Stimulated activated naive CD4-positive, alpha-beta T cell (primary cell): ENCODE data around the gene TMEM35B.
"Not testable (repeated sequence)": the region's sequence is repeated elsewhere in the genome, so short reads cannot be mapped to it uniquely, and the experiment has no call there.

Source experiments
- DNase-seq, 6 experiments: peaks; one replicate each; lab custom pipeline; 2025; lab: John Stamatoyannopoulos, UW

The TMEM35B gene

DNA sequence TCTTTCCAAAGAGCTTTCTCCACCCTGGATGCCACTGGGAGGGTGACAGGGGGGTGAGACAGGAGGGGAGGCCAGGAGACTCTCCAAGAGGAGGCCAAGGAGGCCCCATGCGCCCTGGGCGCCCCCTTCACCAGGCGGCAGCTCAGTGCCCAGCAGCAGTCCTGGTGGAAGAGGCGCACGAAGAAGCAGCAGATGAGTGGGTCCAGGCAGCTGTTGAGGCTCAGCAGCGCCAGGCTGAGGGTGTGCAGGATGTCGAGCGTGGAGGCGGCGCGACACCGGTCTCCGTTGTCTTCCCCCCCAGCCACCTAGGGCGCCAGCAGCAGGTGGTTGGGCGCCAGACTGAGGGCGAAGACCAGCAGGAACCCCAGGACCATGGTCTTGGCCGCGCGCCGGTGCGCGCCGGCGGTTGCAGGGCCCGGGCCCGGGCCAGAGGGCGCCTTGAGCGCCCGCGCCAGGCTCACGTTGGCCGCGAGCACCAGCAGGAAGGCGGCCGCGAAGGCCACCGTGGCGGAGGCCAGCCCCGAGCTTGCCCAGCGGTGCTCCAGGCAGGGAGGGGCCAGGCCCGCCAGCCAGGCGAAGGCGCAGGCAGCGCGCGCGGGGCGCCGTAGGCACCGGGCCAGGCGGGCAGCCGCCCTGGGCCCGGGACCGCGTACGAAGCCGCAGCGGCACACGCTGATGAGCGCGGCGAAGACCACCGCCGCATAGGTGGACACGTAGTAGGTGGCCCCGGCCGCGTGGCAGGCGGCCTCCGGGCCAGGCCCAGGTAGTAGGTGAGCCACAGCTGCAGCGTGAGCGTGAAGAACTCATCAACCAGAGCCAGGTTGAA, 8.6 kb downstream of the TMEM35B start:
- DNase-seq = no peak

DNA sequence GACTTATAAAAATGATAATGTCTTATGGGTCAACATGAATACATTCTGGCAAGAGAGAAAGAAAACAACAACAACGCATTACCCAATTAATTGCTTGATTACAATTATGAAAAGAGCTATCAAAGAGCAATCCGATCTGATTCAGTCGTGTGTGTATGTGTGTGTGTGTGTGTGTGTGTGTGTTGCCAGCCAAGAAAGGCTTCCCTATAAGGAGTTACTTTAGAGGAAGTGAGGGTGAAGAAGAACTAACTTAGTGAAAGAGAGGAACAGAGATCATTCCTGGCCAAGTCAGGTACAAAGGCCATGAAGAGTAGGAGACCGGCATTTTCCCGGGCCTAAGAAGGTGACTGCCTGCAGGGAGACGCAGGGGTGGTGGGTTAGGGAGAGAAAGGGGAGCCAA, 9.4 kb downstream of the TMEM35B start:
- DNase-seq = no peak

DNA sequence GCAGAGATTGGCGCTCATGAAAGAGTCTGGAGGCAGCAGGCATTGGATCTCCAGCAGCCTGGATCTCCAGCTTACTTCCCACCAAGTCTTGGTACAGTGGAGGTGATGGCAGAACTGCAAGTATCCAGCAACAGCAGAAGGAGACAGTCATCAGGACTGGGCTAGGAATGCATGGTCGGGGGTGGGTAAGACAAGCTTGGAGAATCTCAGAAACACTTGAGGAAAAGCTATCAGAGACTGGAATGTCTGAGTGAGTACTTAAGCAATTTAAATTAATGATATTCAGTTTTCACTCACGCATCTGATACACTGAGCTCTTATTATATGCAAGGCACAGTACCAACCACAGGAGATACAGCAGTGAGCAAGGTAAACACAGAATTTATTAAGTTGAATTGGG, 9.8 kb downstream of the TMEM35B start:
- no peak for DNase-seq

DNA sequence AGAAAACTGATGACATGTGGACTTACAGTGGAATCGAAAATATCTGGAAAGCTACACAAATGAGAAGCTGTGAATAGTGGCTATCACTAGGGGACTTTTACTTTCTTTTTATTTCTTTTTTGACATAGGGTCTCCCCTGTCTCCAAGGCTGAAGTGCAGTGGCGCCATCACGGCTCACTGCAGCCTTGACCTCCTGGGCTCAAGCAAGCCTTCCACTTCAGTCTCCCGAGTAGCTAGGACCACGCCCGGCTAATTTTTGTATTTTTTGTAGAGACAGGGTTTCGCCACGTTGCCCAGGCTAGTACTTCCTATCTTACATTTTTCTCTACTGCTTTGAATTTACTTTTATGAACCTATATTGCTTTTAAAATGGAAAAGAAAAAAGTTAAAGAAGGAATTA, 10.5 kb downstream of the TMEM35B start:
- no peak for DNase-seq

DNA sequence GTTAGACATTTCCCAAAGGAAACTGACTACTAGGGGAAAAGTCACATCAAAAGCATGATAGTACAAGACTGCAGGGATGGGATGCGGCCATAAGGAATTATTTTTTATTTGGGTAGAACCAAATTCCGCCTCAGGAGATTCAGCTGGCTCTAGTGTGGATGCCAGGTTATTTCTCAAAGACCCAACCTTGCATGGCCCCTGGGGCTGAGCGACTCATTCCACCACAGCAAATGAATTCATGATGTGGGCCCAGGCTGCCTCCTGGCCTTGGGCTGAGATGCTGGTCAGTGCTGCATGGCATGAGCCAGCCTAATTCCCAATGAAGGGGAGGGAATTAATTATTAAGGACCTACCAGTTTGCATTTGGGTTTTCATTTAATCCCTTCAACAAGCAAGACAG, 11.8 kb downstream of the TMEM35B start:
- DNase-seq = no peak

DNA sequence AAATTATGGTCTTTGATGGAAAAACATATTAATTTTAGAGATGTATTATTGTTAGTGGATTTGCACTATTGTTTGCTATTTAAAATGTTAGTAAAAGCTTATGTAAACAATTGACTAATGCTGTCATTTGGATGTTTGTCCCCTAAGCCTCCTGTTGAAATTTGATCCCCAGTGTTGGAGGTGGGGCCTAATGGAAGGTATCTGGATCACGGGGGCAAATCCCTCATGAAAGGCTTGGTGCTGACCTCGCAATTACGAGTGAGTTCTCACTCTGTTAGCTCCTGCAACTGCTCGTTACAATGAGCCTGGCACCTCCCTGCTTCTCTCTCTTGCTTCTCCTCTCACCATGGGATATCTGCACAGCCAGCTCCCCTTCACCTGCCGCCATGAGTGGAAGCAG, 14.3 kb downstream of the TMEM35B start:
- DNase-seq = no peak

DNA sequence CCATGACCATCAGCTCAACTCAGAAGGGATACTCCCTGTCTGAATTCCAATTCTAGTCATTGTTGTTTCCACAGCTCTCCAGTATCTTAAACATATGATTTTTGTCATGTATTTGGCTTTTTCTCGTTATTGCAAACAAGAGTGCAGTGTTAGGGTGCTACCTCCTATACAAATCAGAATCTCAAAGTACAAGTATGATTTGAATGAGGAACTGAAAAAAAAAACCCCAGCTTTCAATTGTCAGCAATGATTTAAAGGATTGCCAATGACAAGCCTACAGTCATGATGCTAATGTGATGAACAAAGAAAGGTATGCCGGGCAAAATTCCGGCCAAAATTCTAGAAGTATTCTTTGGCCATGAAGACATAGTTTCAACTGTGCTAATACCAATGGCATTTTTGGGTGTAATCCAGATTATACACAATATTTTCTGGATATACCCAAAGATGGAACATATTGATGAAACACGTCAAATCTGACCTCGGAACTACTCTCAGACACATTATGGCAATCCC, 14.9 kb downstream of the TMEM35B start:
- DNase-seq = no peak

DNA sequence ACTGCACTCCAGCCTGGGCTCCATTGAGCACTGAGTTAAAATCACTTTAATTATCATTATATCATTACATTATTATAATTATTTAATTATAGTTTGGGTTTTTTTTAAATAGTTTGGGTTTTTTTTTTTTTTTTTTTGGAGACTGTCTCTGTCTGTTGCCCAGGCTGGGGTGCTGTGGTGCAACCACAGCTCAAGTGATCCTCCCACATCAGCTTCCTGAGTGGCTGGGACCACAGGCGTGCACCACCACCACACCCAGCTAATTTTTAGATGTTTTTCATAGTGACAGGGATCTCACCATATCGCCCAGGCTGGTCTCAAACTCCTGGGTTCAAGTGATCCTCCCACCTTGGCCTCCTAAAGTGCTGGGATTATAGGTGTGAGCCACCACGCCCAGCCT, 16.9 kb downstream of the TMEM35B start:
- not testable (repeated sequence) for DNase-seq

DNA sequence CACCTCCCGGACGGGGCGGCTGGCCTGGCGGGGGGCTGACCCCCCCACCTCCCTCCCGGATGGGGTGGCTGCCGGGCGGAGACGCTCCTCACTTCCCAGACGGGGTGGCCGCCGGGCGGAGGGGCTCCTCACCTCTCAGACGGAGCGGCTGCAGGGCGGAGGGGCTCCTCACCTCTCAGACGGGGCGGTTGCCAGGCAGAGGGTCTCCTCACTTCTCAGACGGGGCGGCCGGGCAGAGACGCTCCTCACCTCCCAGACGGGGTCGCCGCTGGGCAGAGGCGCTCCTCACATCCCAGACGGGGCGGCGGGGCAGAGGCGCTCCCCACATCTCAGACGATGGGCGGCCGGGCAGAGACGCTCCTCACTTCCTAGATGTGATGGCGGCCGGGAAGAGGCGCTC, 17.5 kb downstream of the TMEM35B start:
- not testable (repeated sequence) for DNase-seq

DNA sequence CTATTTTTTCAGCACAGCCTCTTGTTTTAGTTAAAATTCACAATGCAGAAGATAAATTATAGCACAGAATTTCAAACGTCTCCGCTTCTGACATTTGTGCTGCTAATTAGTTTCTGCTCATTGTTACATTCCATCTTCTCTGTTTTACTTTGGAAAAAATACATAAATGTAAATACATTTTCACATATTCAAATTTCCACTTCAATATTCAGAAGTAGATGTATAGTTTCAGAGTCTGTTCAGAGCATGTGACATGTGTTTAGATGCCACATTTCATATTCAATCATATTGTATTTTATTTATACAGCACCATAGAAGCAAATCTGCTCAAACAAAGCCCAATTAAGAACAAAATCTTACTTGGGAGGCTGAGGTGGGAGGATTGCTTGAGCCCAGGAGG, 19.6 kb downstream of the TMEM35B start:
- no peak for DNase-seq

DNA sequence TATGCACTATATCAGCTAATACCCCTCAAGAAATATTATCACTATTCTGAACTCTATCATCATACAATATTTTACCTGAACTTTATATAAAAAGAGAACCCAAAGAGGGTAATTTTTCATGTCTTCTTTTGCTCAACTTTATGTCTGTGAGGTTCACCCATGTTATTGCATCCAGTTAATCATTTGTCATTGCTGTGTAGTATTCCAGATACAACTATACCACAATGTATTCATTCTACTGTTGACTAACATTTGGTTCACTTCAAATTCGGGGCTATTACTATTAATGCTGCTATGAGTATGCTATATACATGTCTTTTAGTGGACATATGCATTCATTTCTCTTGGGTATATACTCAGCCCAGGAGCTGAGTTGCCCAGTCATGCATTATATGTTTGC, 34.7 kb downstream of the TMEM35B start:
- DNase-seq = no peak

DNA sequence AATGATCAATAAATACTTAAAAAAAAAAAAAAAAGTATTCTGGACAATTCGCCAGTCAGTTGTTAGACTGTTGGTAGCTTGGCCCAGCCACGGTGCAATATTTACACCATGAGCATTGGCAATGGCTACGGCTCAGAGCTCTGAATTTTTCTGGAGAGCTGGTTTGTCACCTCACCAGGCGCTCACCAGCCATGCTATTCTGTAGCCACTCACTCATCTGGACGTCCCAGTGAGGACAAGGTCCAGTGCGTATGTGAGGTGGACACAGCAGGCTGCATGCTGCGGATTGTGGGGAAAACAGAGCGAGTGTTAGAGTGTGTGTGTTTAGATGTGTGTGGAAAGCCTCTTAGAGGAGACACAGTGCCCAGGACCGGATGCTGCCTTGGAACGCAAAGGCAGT, 36.4 kb downstream of the TMEM35B start:
- DNase-seq = not testable (repeated sequence)

DNA sequence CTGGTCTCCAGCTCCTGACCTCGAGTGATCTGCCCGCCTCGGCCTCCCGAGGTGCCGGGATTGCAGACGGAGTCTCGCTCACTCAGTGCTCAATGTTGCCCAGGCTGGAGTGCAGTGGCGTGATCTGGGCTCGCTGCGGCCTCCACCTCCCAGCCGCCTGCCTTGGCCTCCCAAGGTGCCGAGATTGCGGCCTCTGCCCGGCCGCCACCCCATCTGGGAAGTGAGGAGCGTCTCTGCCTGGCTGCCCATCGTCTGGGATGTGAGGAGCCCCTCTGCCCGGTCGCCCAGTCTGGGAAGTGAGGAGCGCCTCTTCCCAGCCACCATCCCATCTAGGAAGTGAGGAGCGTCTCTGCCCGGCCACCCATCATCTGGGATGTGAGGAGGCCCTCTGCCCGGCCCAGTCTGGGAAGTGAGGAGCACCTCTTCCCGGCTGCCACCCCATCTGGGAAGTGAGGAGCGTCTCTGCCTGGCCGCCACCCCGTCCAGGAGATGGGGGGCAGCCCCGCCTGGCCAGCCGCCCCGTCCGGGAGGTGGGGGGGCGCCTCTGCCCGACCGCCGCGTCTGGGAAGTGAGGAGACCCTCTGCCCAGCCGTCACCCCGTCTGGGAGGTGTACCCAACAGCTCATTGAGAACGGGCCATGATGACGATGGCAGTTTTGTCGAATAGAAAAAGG, 37.4 kb downstream of the TMEM35B start:
- DNase-seq = not testable (repeated sequence)

DNA sequence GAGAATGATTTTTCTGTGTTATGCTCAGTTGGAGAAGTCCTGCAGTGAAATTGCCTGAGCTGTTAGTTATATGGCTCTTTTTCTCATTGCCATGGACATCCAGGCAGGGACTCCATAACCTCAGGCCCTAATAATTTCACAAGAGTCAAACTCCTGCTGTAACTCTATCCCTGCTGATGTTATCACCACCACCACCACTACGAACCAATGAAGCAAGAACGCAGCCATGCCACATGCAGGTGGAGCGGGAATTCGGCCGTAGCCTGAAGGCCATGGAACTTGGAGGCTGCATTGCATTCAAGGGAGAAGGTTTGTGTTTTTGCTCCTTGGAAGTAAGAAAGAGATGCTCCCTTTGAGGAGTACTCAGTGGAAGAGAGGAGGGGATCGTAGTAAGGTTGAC, 38.9 kb downstream of the TMEM35B start:
- no peak for DNase-seq

DNA sequence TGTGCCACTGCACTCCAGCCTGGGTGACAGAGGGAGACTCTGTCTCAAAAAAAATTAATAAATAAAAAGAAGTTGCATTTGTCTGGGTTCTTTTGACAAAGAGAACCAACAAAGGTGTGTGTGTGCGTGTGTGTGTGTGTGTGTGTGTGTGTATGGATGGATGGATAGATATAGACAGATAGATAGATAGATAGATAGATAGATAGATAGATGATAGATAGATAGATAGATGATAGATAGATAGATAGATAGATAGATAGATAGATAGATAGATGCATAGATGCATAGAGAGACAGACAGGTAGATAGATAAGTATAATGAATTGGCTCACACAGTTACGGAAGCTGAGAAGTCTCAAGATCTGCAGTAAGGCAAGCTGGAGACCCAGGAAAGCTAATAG, 43.3 kb downstream of the TMEM35B start:
- DNase-seq = not testable (repeated sequence)
